ENCODE measurements around the gene ELFN1. TPM values are rescaled to one million over a fixed set of nuclear protein-coding genes. Genes with fewer than 3 reads are reported as not detected.

ELFN1 gene
- total and polyA plus RNA-seq, 2 donors (not counting 3 experiments of a cell fraction or from before 2014, with no cell fraction given), result 0.37 to 1.0 TPM

DNA sequence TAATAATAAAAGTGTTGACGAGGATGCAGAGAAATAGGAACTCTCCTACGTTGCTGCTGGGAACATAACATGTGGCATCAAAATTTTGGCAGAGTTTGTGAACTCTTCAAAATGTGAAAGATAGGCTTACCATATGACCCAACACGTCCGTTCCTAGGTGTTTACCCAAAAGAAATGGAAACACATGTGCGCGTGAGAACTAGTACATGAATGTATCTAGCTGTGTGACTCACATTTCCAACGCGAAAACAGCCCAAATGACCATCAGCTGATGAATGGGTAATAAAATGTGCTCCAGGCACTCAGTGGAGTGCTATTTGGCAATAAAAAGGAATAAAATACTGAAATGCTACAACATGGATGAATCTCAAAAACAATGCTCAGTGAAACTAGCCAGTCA is 10.4 kb upstream of the ELFN1 start:
- Histone ChIP-seq H3K79me2 (ENCODE audit: control insufficient read depth, insufficient read depth, low read length) (no peaks in the 10 kb centered on the region), H3K4me2 (ENCODE audit: insufficient read depth, low read length) (no peak overlapping the region), H3K4me1 (ENCODE audit: control insufficient read depth, extremely low read depth, insufficient read depth, low read length) (no peaks in the 10 kb centered on the region), H3K9me3 (replicated peaks; ENCODE audit: control insufficient read depth, insufficient read depth, low read length) (no peaks in the 10 kb centered on the region), H2AFZ (ENCODE audit: low read depth, low read length) (no peak overlapping the region), H3K9me1 (replicated peaks; ENCODE audit: control insufficient read depth, extremely low read depth, insufficient read depth, low read length) (no peaks in the 10 kb centered on the region), H3K36me3 (ENCODE audit: control insufficient read depth in 2 of 2, extremely low read depth in 1 of 2, insufficient read depth in 2 of 2, low read length in 2 of 2) (no peaks in the 10 kb centered on the region), H3K4me3 (replicated peaks in 1 of 3; ENCODE audit: insufficient read depth in 1 of 3, low read depth in 1 of 3, low read length in 3 of 3) (no peak overlapping the region), H3K27me3 (ENCODE audit: control insufficient read depth in 2 of 2, insufficient read depth in 2 of 2, low read length in 2 of 2) (peaks cover 9 to 18% of the 10 kb centered on the region in 2 experiments), H4K20me1 (replicated peaks; ENCODE audit: control insufficient read depth, extremely low read depth, insufficient read depth, low read length) (no peaks in the 10 kb centered on the region), H3K9ac (replicated peaks; ENCODE audit: extremely low read depth, insufficient read depth, low read length) (no peak overlapping the region), H3K27ac (ENCODE audit: insufficient read depth, low read depth, low read length) (no peak overlapping the region)
- no peak for DNase-seq (ENCODE audit: low read depth, low spot score)
- no peak for TF ChIP-seq POLR2AphosphoS5 (IDR thresholded peaks at IDR 0.05; ENCODE audit: insufficient read depth, low read depth, low read length)
- no peak for TF ChIP-seq MYC (IDR thresholded peaks at IDR 0.05; ENCODE audit: low read depth, low read length)
- TF ChIP-seq FOS (IDR thresholded peaks at IDR 0.05; ENCODE audit: borderline replicate concordance, insufficient read depth, low read length), result no peak
- TF ChIP-seq POLR2A (IDR thresholded peaks at IDR 0.05; ENCODE audit: low read depth, low read length), result no peak
- TF ChIP-seq, protein P1, sequence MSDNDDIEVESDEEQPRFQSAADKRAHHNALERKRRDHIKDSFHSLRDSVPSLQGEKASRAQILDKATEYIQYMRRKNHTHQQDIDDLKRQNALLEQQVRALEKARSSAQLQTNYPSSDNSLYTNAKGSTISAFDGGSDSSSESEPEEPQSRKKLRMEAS (IDR thresholded peaks at IDR 0.05; ENCODE audit: insufficient read depth, insufficient read length), result no peak
- no peak for TF ChIP-seq GATA2 (IDR thresholded peaks at IDR 0.05; ENCODE audit: insufficient read depth, insufficient read length, low read depth, low read length)
- no peak for TF ChIP-seq JUN (IDR thresholded peaks at IDR 0.05; ENCODE audit: borderline replicate concordance, insufficient read depth, insufficient read length, low read depth)
- BruUV-seq (replicated peaks), result no TSS peak
- dilution Hi-C loops (cut with MboI; ENCODE audit: extremely low pct_ligation_motif_present, low sequenced_read_pairs) (no loop called here), intact Hi-C loops (cut with micrococcal nuclease) (loop anchor here (5.0 kb wide), 1 partner anchor 703 kb away; no protein-coding TSS in a partner anchor)
- FAIRE-seq, result no peak
- CTCF ChIA-PET, result no interaction called here
- POLR2A ChIA-PET, result no interaction called here

DNA sequence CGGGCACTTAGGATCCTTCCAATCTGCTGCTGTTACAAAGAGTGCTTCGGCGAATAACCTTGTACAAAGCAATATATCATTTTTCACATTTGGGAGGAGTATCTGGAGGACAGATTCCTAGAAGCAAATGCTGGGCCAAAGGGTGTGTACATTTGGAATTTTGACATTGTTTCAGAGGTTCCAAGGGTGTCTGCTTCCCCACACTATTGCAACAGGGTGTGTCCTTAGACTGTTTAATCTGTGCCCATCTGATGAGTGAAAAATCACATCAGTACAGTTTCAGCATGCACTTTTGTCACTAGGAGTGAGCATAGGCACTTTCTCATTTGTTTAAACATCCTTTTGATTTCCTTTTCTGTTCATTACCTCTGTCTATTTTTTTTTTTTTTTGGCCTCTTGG is 8.6 kb upstream of the ELFN1 start:
- Histone ChIP-seq H3K4me1 (ENCODE audit: control insufficient read depth, extremely low read depth, insufficient read depth, low read length) (no peaks in the 10 kb centered on the region), H3K4me3 (replicated peaks in 1 of 3; ENCODE audit: insufficient read depth in 1 of 3, low read depth in 1 of 3, low read length in 3 of 3) (no peak overlapping the region), H3K79me2 (ENCODE audit: control insufficient read depth, insufficient read depth, low read length) (no peaks in the 10 kb centered on the region), H3K9me1 (replicated peaks; ENCODE audit: control insufficient read depth, extremely low read depth, insufficient read depth, low read length) (no peaks in the 10 kb centered on the region), H3K9ac (replicated peaks; ENCODE audit: extremely low read depth, insufficient read depth, low read length) (no peak overlapping the region), H2AFZ (ENCODE audit: low read depth, low read length) (no peak overlapping the region), H3K9me3 (replicated peaks; ENCODE audit: control insufficient read depth, insufficient read depth, low read length) (no peaks in the 10 kb centered on the region), H4K20me1 (replicated peaks; ENCODE audit: control insufficient read depth, extremely low read depth, insufficient read depth, low read length) (no peaks in the 10 kb centered on the region), H3K36me3 (ENCODE audit: control insufficient read depth in 2 of 2, extremely low read depth in 1 of 2, insufficient read depth in 2 of 2, low read length in 2 of 2) (no peaks in the 10 kb centered on the region), H3K27me3 (ENCODE audit: control insufficient read depth in 2 of 2, insufficient read depth in 2 of 2, low read length in 2 of 2) (peaks cover 11 to 18% of the 10 kb centered on the region in 2 experiments), H3K27ac (ENCODE audit: insufficient read depth, low read depth, low read length) (no peak overlapping the region), H3K4me2 (ENCODE audit: insufficient read depth, low read length) (no peak overlapping the region)
- TF ChIP-seq EZH2 (IDR thresholded peaks at IDR 0.05; ENCODE audit: borderline replicate concordance, low read depth, low read length, severe bottlenecking), result no peak
- no peak for TF ChIP-seq JUN (IDR thresholded peaks at IDR 0.05; ENCODE audit: borderline replicate concordance, insufficient read depth, insufficient read length, low read depth)
- no peak for TF ChIP-seq POLR2AphosphoS5 (IDR thresholded peaks at IDR 0.05; ENCODE audit: insufficient read depth, low read depth, low read length)
- TF ChIP-seq, protein P2, sequence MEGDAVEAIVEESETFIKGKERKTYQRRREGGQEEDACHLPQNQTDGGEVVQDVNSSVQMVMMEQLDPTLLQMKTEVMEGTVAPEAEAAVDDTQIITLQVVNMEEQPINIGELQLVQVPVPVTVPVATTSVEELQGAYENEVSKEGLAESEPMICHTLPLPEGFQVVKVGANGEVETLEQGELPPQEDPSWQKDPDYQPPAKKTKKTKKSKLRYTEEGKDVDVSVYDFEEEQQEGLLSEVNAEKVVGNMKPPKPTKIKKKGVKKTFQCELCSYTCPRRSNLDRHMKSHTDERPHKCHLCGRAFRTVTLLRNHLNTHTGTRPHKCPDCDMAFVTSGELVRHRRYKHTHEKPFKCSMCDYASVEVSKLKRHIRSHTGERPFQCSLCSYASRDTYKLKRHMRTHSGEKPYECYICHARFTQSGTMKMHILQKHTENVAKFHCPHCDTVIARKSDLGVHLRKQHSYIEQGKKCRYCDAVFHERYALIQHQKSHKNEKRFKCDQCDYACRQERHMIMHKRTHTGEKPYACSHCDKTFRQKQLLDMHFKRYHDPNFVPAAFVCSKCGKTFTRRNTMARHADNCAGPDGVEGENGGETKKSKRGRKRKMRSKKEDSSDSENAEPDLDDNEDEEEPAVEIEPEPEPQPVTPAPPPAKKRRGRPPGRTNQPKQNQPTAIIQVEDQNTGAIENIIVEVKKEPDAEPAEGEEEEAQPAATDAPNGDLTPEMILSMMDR (IDR thresholded peaks at IDR 0.05; ENCODE audit: extremely low read depth in 1 of 2, insufficient read depth in 1 of 2, low read depth in 1 of 2, low read length in 2 of 2), result no peak
- TF ChIP-seq, protein P1 (IDR thresholded peaks at IDR 0.05; ENCODE audit: insufficient read depth, insufficient read length), result no peak
- TF ChIP-seq FOS (IDR thresholded peaks at IDR 0.05; ENCODE audit: borderline replicate concordance, insufficient read depth, low read length), result no peak
- no peak for TF ChIP-seq POLR2A (IDR thresholded peaks at IDR 0.05; ENCODE audit: low read depth, low read length)
- TF ChIP-seq GATA2 (IDR thresholded peaks at IDR 0.05; ENCODE audit: insufficient read depth, insufficient read length, low read depth, low read length), result no peak
- TF ChIP-seq MYC (IDR thresholded peaks at IDR 0.05; ENCODE audit: low read depth, low read length), result no peak
- ChIA-PET POLR2A (no interaction called here), CTCF (no interaction called here)
- DNase-seq (ENCODE audit: low read depth, low spot score) (no peak), FAIRE-seq (no peak)
- dilution Hi-C loops (cut with MboI; ENCODE audit: extremely low pct_ligation_motif_present, low sequenced_read_pairs), result no loop called here
- intact Hi-C loops (cut with micrococcal nuclease), result loop anchor here (5.0 kb wide), 1 partner anchor 701 kb away; no protein-coding TSS in a partner anchor
- no TSS peak for BruUV-seq (replicated peaks)

Data from endothelial cell of umbilical vein (primary cell).